Measurements from ENCODE around the gene TEFM. TPM values are rescaled to one million over a fixed set of nuclear protein-coding genes. Genes with fewer than 3 reads are reported as not detected.
"Not testable (repeated sequence)": the region's sequence is repeated elsewhere in the genome, so short reads cannot be mapped to it uniquely, and the experiment has no call there.

The TEFM gene
- polyA plus RNA-seq, 1 experiment: 16.6 TPM

GRCh38 chr17:30930495-30930894 is 24.5 kb upstream of the TEFM start:
- Histone ChIP-seq H3K27ac (ENCODE audit: low read depth, low read length) (no peak overlapping the region), H3K4me3 (ENCODE audit: low read depth, low read length) (no peak overlapping the region), H3K9me3 (ENCODE audit: control insufficient read depth, insufficient read depth, low read length) (no peaks in the 10 kb centered on the region), H3K27me3 (ENCODE audit: control insufficient read depth, insufficient read depth, low read length) (no peaks in the 10 kb centered on the region)
- CTCF ChIA-PET: no interaction called here
- POLR2A ChIA-PET: no interaction called here
- no peak for DNase-seq (ENCODE audit: low read depth, low spot score)
- no peak for TF ChIP-seq CTCF (IDR thresholded peaks at IDR 0.05; ENCODE audit: low read depth, low read length)

GRCh38 chr17:30929861-30930260 is 23.8 kb upstream of the TEFM start:
- DNase-seq (ENCODE audit: low read depth, low spot score); H3K4me3 ChIP-seq (ENCODE audit: low read depth, low read length); H3K27me3 ChIP-seq (ENCODE audit: control insufficient read depth, insufficient read depth, low read length); H3K27ac ChIP-seq (ENCODE audit: low read depth, low read length); CTCF ChIA-PET; H3K9me3 ChIP-seq (ENCODE audit: control insufficient read depth, insufficient read depth, low read length); POLR2A ChIA-PET: not testable (repeated sequence)

- ChIA-PET POLR2A (no interaction called here), CTCF (interaction anchor here (0.5 to 0.6 kb wide), 2 partner anchors 10 to 16 kb away, joined by 5 read pairs; no protein-coding TSS in a partner anchor)
- Histone ChIP-seq H3K9me3 (ENCODE audit: control insufficient read depth, insufficient read depth, low read length) (no peaks in the 10 kb centered on the region), H3K27me3 (ENCODE audit: control insufficient read depth, insufficient read depth, low read length) (peaks cover 5% of the 10 kb centered on the region), H3K27ac (ENCODE audit: low read depth, low read length) (no peak overlapping the region), H3K4me3 (ENCODE audit: low read depth, low read length) (no peak overlapping the region)
- DNase-seq (ENCODE audit: low read depth, low spot score): no peak
- TF ChIP-seq CTCF (IDR thresholded peaks at IDR 0.05; ENCODE audit: low read depth, low read length): no peak
Measured at GRCh38 chr17:30929081-30929633, 23.1 kb upstream of the TEFM start.

GRCh38 chr17:30928584-30928983 is 22.5 kb upstream of the TEFM start:
- POLR2A ChIA-PET: no interaction called here
- Histone ChIP-seq H3K27me3 (ENCODE audit: control insufficient read depth, insufficient read depth, low read length) (peaks cover 10% of the 10 kb centered on the region), H3K27ac (ENCODE audit: low read depth, low read length) (no peak overlapping the region), H3K4me3 (ENCODE audit: low read depth, low read length) (no peak overlapping the region), H3K9me3 (ENCODE audit: control insufficient read depth, insufficient read depth, low read length) (no peaks in the 10 kb centered on the region)
- CTCF ChIA-PET: interaction anchor here (0.5 to 0.7 kb wide), 2 partner anchors 10 to 502 kb away, joined by 5 to 7 read pairs; no protein-coding TSS in a partner anchor
- no peak for TF ChIP-seq CTCF (IDR thresholded peaks at IDR 0.05; ENCODE audit: low read depth, low read length)
- no peak for DNase-seq (ENCODE audit: low read depth, low spot score)

- TF ChIP-seq CTCF (IDR thresholded peaks at IDR 0.05; ENCODE audit: low read depth, low read length): no peak
- ChIA-PET CTCF (interaction anchor here (0.6 to 0.7 kb wide), 2 partner anchors 70 to 503 kb away, joined by 3 to 7 read pairs; no protein-coding TSS in a partner anchor), POLR2A (interaction anchor here (0.7 kb wide), 1 partner anchor 23 kb away, joined by 6 read pairs; no protein-coding TSS in a partner anchor)
- no peak for DNase-seq (ENCODE audit: low read depth, low spot score)
- Histone ChIP-seq H3K27ac (ENCODE audit: low read depth, low read length) (no peak overlapping the region), H3K9me3 (ENCODE audit: control insufficient read depth, insufficient read depth, low read length) (no peaks in the 10 kb centered on the region), H3K27me3 (ENCODE audit: control insufficient read depth, insufficient read depth, low read length) (peaks cover 14% of the 10 kb centered on the region), H3K4me3 (ENCODE audit: low read depth, low read length) (no peak overlapping the region)
Measured at GRCh38 chr17:30927756-30928155, 21.7 kb upstream of the TEFM start.

Measured in AG04450 (cell line).